Stimulated activated CD8-positive, alpha-beta memory T cell treated with anti-CD3 and anti-CD28 coated beads, Interleukin-2, amount 100 ng/mL, for 48 hours (primary cell): ENCODE results near the gene MEGF6.

Experiments used
- DNase-seq, 2 donors: peaks; one replicate each; pipeline ENCODE4 v3.0.0-alpha.2; 2020; ENCODE audit warnings: low read depth in 2 of 2

MEGF6 gene

GRCh38 chr1:3459051-3459908 is 152.0 kb downstream of the MEGF6 start:
- no peak for DNase-seq

GRCh38 chr1:3457910-3458883 is 153.1 kb downstream of the MEGF6 start:
- DNase-seq: no peak

GRCh38 chr1:3456964-3457909 is 154.1 kb downstream of the MEGF6 start:
- DNase-seq: no peak

- DNase-seq: no peak
These were observed 154.8 kb downstream of the MEGF6 start for GRCh38 chr1:3456449-3456963.

GRCh38 chr1:3455670-3456448 is 155.4 kb downstream of the MEGF6 start:
- DNase-seq: no peak

- DNase-seq: no peak
These were observed 156.3 kb downstream of the MEGF6 start for GRCh38 chr1:3454811-3455618.

GRCh38 chr1:3453891-3454810 is 157.2 kb downstream of the MEGF6 start, which contains the start of gene ARHGEF16:
Gene ARHGEF16, plus strand, starts transcription at chr1:3454665. Its CDS starts 8,420 bp downstream, at chr1:3463085.
- peak in 1 of 2 donors; percentile 15 for DNase-seq

GRCh38 chr1:3453203-3453761 is 158.0 kb downstream of the MEGF6 start:
- peak; percentile 48 to 71 for DNase-seq

- no peak for DNase-seq
These were observed 158.5 kb downstream of the MEGF6 start for GRCh38 chr1:3452866-3453175.

- DNase-seq: no peak
These were observed 159.1 kb downstream of the MEGF6 start for GRCh38 chr1:3451994-3452865.

GRCh38 chr1:3450983-3451382 is 160.3 kb downstream of the MEGF6 start:
- DNase-seq: no peak

GRCh38 chr1:3450202-3450863 is 161.0 kb downstream of the MEGF6 start:
- DNase-seq: no peak

- DNase-seq: no peak
These were observed 166.6 kb downstream of the MEGF6 start for GRCh38 chr1:3444736-3445135.

GRCh38 chr1:3444298-3444697 is 167.0 kb downstream of the MEGF6 start:
- DNase-seq: no peak

- no peak for DNase-seq
These were observed 167.5 kb downstream of the MEGF6 start for GRCh38 chr1:3443807-3444206.

GRCh38 chr1:3442901-3443300 is 168.4 kb downstream of the MEGF6 start:
- no peak for DNase-seq

GRCh38 chr1:3442331-3442730 is 169.0 kb downstream of the MEGF6 start:
- DNase-seq: no peak
